Measurements from ENCODE around the gene MCF2L2.

Gene MCF2L2

DNA sequence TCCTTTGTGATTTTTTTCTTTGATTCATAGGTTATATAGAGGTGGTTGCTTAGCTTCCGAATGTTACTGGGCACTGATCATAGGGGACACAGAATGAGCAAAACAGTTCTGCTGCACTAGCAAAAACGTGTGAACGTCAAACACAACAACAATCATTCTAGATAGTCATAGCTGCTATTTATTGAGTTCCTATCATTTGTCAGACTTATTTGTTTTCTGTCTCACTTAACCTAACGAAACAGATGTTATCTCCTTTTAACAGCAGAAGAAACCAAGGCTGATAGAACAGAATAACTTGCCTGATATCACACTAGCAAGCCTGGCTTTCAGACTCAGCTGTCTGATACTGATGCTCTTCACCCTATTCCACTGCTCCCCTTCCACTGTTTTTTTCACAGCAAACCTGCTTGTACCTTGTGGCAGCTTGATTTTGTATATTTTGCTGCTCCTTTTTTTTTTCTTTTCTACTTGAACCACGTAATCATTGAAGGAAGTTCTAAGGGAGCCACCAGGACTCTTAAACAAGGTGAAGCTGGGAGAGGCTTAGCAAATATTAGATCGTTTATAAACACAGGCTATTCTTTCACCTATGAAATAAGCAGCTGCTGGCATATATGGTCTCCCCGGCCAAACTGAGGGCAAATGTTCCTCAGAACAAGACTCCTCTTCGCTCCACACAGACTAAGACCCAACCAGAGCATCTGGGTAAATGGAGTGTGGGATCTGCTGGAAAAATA, 78.8 kb downstream of the MCF2L2 start:
- H3K27me3 ChIP-seq (ENCODE audit: insufficient read depth, low read length), result no peaks in the 10 kb centered on the region
- no peak overlapping the region for H2AFZ ChIP-seq (ENCODE audit: low read length, unreplicated experiment)
- H3K27ac ChIP-seq (ENCODE audit: low read depth, low read length), result no peak overlapping the region
- H3K36me3 ChIP-seq (ENCODE audit: insufficient read depth, low read length), result no peaks in the 10 kb centered on the region
- H3K79me2 ChIP-seq (ENCODE audit: control insufficient read depth, insufficient read depth, low read length, unreplicated experiment), result no peaks in the 10 kb centered on the region
- no peak overlapping the region for H3K4me3 ChIP-seq (ENCODE audit: low read depth, low read length)
- H3K4me1 ChIP-seq (ENCODE audit: control insufficient read depth, insufficient read depth, low read length, unreplicated experiment), result no peaks in the 10 kb centered on the region

DNA sequence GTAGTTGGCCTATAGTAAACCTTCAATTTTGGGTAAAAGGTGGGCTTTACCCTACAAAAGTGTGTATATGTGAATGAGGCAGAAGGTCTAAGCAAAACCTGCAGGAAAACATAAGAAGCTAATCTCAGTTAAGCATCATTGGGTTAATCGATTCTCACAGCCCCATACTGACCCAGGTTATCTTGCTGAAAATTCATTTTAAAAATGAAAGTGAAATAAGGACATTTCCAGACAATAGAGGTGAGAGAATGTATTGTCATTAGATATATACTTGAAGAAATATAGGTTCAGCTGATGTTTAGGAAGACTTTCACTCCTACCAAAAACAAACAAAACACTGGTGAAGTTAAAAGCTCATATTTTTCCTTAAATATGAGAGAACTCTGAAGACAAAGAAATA, 85.6 kb downstream of the MCF2L2 start:
- no peak overlapping the region for H3K27ac ChIP-seq (ENCODE audit: low read depth, low read length)
- H3K4me1 ChIP-seq (ENCODE audit: control insufficient read depth, insufficient read depth, low read length, unreplicated experiment), result peaks cover 3% of the 10 kb centered on the region
- H3K27me3 ChIP-seq (ENCODE audit: insufficient read depth, low read length), result no peaks in the 10 kb centered on the region
- no peaks in the 10 kb centered on the region for H3K36me3 ChIP-seq (ENCODE audit: insufficient read depth, low read length)
- peak overlapping the region; percentile 38; the same call in 1 of the 2 replicates for H3K4me3 ChIP-seq (ENCODE audit: low read depth, low read length)
- H3K79me2 ChIP-seq (ENCODE audit: control insufficient read depth, insufficient read depth, low read length, unreplicated experiment), result no peaks in the 10 kb centered on the region
- no peak overlapping the region for H2AFZ ChIP-seq (ENCODE audit: low read length, unreplicated experiment)

- H3K79me2 ChIP-seq (ENCODE audit: control insufficient read depth, insufficient read depth, low read length, unreplicated experiment), result no peaks in the 10 kb centered on the region
- no peak overlapping the region for H3K4me3 ChIP-seq (ENCODE audit: low read depth, low read length)
- peaks cover 3% of the 10 kb centered on the region for H3K4me1 ChIP-seq (ENCODE audit: control insufficient read depth, insufficient read depth, low read length, unreplicated experiment)
- H3K27ac ChIP-seq (ENCODE audit: low read depth, low read length), result no peak overlapping the region
- H2AFZ ChIP-seq (ENCODE audit: low read length, unreplicated experiment), result no peak overlapping the region
- no peaks in the 10 kb centered on the region for H3K27me3 ChIP-seq (ENCODE audit: insufficient read depth, low read length)
- H3K36me3 ChIP-seq (ENCODE audit: insufficient read depth, low read length), result no peaks in the 10 kb centered on the region
Measured at GRCh38 chr3:183341545-183342288, 86.7 kb downstream of the MCF2L2 start.

- H3K4me1 ChIP-seq (ENCODE audit: control insufficient read depth, insufficient read depth, low read length, unreplicated experiment), result peaks cover 3% of the 10 kb centered on the region
- H2AFZ ChIP-seq (ENCODE audit: low read length, unreplicated experiment), result no peak overlapping the region
- H3K27me3 ChIP-seq (ENCODE audit: insufficient read depth, low read length), result no peaks in the 10 kb centered on the region
- no peak overlapping the region for H3K27ac ChIP-seq (ENCODE audit: low read depth, low read length)
- no peaks in the 10 kb centered on the region for H3K79me2 ChIP-seq (ENCODE audit: control insufficient read depth, insufficient read depth, low read length, unreplicated experiment)
- no peak overlapping the region for H3K4me3 ChIP-seq (ENCODE audit: low read depth, low read length)
- no peaks in the 10 kb centered on the region for H3K36me3 ChIP-seq (ENCODE audit: insufficient read depth, low read length)
Measured at GRCh38 chr3:183340222-183340621, 88.2 kb downstream of the MCF2L2 start.

- no peak overlapping the region for H3K27ac ChIP-seq (ENCODE audit: low read depth, low read length)
- no peak overlapping the region for H2AFZ ChIP-seq (ENCODE audit: low read length, unreplicated experiment)
- H3K4me1 ChIP-seq (ENCODE audit: control insufficient read depth, insufficient read depth, low read length, unreplicated experiment), result peaks cover 3% of the 10 kb centered on the region
- H3K36me3 ChIP-seq (ENCODE audit: insufficient read depth, low read length), result no peaks in the 10 kb centered on the region
- H3K27me3 ChIP-seq (ENCODE audit: insufficient read depth, low read length), result no peaks in the 10 kb centered on the region
- no peak overlapping the region for H3K4me3 ChIP-seq (ENCODE audit: low read depth, low read length)
- H3K79me2 ChIP-seq (ENCODE audit: control insufficient read depth, insufficient read depth, low read length, unreplicated experiment), result no peaks in the 10 kb centered on the region
Measured at GRCh38 chr3:183339461-183340086, 88.8 kb downstream of the MCF2L2 start.

DNA sequence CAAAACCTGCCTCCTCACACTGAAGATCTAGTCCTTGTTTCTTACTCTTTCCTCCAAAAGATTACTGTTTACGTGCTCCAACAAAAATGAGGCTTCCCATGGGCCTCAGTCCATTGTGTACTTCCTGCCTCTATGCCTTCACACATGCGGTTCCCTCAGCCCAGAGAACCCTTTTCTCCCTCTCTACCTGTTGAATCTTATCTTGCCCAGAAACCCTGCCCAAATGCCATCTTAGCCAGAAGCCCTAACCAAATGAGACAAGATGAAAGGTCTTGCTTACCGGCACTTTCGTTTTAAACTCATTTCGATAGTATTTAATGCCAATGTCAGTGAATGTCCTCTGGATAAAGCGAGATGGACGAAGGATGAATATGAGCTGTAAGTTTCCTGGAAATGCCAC, 89.9 kb downstream of the MCF2L2 start:
- H3K4me1 ChIP-seq (ENCODE audit: control insufficient read depth, insufficient read depth, low read length, unreplicated experiment), result peaks cover 3% of the 10 kb centered on the region
- no peaks in the 10 kb centered on the region for H3K27me3 ChIP-seq (ENCODE audit: insufficient read depth, low read length)
- H3K36me3 ChIP-seq (ENCODE audit: insufficient read depth, low read length), result no peaks in the 10 kb centered on the region
- no peaks in the 10 kb centered on the region for H3K79me2 ChIP-seq (ENCODE audit: control insufficient read depth, insufficient read depth, low read length, unreplicated experiment)
- no peak overlapping the region for H3K4me3 ChIP-seq (ENCODE audit: low read depth, low read length)
- H2AFZ ChIP-seq (ENCODE audit: low read length, unreplicated experiment), result no peak overlapping the region
- no peak overlapping the region for H3K27ac ChIP-seq (ENCODE audit: low read depth, low read length)

DNA sequence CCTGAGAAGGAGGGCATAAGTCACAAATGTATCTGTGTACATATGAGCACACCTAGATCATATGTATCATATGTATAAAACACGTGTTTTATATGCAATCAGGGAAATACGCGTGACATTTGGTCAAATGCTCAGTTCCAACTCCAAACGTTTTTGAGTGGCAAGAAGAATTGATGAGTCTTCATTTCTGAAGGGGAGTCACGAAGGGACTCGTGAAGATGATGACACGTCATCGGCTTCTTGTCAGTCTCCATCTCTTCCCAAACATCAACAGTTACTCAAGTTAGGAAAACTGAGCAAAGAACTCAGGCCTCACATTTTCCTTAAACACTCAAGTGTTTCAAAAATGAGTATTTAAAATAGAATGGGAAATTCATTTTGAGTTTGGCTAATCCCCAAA, 95.9 kb downstream of the MCF2L2 start:
- no peak overlapping the region for H3K27ac ChIP-seq (ENCODE audit: low read depth, low read length)
- no peaks in the 10 kb centered on the region for H3K79me2 ChIP-seq (ENCODE audit: control insufficient read depth, insufficient read depth, low read length, unreplicated experiment)
- H3K36me3 ChIP-seq (ENCODE audit: insufficient read depth, low read length), result no peaks in the 10 kb centered on the region
- H2AFZ ChIP-seq (ENCODE audit: low read length, unreplicated experiment), result no peak overlapping the region
- no peak overlapping the region for H3K4me3 ChIP-seq (ENCODE audit: low read depth, low read length)
- peaks cover 20% of the 10 kb centered on the region for H3K4me1 ChIP-seq (ENCODE audit: control insufficient read depth, insufficient read depth, low read length, unreplicated experiment)
- no peaks in the 10 kb centered on the region for H3K27me3 ChIP-seq (ENCODE audit: insufficient read depth, low read length)

GRCh38 chr3:183331498-183331897, 96.9 kb downstream of the MCF2L2 start:
- Histone ChIP-seq H3K4me3 (ENCODE audit: low read depth, low read length) (no peak overlapping the region), H3K27me3 (ENCODE audit: insufficient read depth, low read length) (no peaks in the 10 kb centered on the region), H3K27ac (ENCODE audit: low read depth, low read length) (no peak overlapping the region), H2AFZ (ENCODE audit: low read length, unreplicated experiment) (no peak overlapping the region), H3K4me1 (ENCODE audit: control insufficient read depth, insufficient read depth, low read length, unreplicated experiment) (peaks cover 23% of the 10 kb centered on the region), H3K79me2 (ENCODE audit: control insufficient read depth, insufficient read depth, low read length, unreplicated experiment) (no peaks in the 10 kb centered on the region), H3K36me3 (ENCODE audit: insufficient read depth, low read length) (no peaks in the 10 kb centered on the region)

DNA sequence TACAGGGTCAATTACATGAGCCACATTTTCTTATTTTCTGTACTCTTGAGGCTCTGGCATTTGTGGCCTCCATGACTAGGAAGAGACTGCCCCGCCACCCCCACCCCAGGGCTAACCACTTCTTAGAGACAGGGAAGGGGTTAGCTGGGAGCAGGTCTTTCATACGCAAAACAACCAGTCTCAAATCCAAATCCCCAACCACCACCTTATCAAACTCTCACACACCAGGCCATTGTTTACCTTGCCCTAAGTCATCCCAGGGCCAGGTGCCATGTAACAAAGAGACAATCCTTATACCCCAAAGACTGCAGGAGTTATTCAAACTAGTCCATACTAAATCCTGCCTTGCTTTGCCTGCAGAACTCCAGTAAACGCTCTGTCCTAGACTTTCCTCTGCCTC, 97.5 kb downstream of the MCF2L2 start:
- Histone ChIP-seq H3K27me3 (ENCODE audit: insufficient read depth, low read length) (no peaks in the 10 kb centered on the region), H3K27ac (ENCODE audit: low read depth, low read length) (no peak overlapping the region), H3K4me1 (ENCODE audit: control insufficient read depth, insufficient read depth, low read length, unreplicated experiment) (peaks cover 23% of the 10 kb centered on the region), H3K36me3 (ENCODE audit: insufficient read depth, low read length) (no peaks in the 10 kb centered on the region), H3K79me2 (ENCODE audit: control insufficient read depth, insufficient read depth, low read length, unreplicated experiment) (no peaks in the 10 kb centered on the region), H3K4me3 (ENCODE audit: low read depth, low read length) (no peak overlapping the region), H2AFZ (ENCODE audit: low read length, unreplicated experiment) (no peak overlapping the region)

DNA sequence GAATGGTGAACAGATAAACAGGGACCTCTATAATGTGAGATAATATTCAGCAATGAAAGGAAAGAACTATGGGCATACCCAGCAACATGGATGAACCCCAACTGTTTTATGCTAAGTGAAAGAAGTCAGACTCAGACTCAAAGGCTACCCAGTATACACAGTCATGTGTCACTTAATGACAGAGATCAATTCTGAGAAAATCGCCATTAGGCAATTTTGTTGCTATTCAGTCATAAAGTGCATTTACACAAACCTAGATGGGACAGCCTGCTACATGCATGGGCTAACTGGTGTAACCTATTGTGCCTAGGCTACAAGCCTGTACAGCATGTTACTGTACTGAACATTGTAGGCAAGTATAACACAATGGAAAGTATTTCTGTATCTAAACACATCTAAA, 98.9 kb downstream of the MCF2L2 start:
- no peaks in the 10 kb centered on the region for H3K27me3 ChIP-seq (ENCODE audit: insufficient read depth, low read length)
- H3K79me2 ChIP-seq (ENCODE audit: control insufficient read depth, insufficient read depth, low read length, unreplicated experiment), result no peaks in the 10 kb centered on the region
- peaks cover 23% of the 10 kb centered on the region for H3K4me1 ChIP-seq (ENCODE audit: control insufficient read depth, insufficient read depth, low read length, unreplicated experiment)
- no peak overlapping the region for H3K27ac ChIP-seq (ENCODE audit: low read depth, low read length)
- H3K4me3 ChIP-seq (ENCODE audit: low read depth, low read length), result no peak overlapping the region
- H2AFZ ChIP-seq (ENCODE audit: low read length, unreplicated experiment), result no peak overlapping the region
- H3K36me3 ChIP-seq (ENCODE audit: insufficient read depth, low read length), result no peaks in the 10 kb centered on the region

All from ACC112 (cell line).